ENCODE measurements around the gene ZNF14.

DNA sequence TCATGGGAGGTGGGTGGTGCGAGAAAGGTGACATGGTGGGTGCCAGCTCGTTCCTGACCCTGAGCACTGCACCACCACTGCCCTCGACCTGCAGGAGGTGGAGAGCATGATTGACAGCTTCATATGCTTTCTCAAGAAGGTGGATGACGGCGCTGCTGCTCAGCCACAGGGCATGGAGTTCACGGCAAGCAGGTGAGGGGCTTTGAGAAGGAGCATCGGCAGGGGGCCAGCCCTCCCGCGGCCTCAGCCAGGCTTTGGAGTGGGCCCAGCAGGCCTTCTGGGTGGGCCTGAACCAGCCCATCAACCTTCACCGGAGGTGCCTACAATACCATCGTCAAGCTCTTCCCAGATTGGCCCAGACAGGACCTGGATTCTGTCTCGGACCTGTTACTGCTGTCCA is 18.9 kb upstream of the ZNF14 start:
- TF ChIP-seq, protein P1, sequence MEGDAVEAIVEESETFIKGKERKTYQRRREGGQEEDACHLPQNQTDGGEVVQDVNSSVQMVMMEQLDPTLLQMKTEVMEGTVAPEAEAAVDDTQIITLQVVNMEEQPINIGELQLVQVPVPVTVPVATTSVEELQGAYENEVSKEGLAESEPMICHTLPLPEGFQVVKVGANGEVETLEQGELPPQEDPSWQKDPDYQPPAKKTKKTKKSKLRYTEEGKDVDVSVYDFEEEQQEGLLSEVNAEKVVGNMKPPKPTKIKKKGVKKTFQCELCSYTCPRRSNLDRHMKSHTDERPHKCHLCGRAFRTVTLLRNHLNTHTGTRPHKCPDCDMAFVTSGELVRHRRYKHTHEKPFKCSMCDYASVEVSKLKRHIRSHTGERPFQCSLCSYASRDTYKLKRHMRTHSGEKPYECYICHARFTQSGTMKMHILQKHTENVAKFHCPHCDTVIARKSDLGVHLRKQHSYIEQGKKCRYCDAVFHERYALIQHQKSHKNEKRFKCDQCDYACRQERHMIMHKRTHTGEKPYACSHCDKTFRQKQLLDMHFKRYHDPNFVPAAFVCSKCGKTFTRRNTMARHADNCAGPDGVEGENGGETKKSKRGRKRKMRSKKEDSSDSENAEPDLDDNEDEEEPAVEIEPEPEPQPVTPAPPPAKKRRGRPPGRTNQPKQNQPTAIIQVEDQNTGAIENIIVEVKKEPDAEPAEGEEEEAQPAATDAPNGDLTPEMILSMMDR (IDR thresholded peaks at IDR 0.05; ENCODE audit: extremely low read depth in 1 of 2, insufficient read depth in 1 of 2, low read depth in 1 of 2, low read length in 2 of 2) = no peak
- no peak for TF ChIP-seq POLR2A (IDR thresholded peaks at IDR 0.05; ENCODE audit: low read depth, low read length)
- TF ChIP-seq EZH2 (IDR thresholded peaks at IDR 0.05; ENCODE audit: borderline replicate concordance, low read depth, low read length, severe bottlenecking) = no peak
- no peak for TF ChIP-seq POLR2AphosphoS5 (IDR thresholded peaks at IDR 0.05; ENCODE audit: insufficient read depth, low read depth, low read length)
- TF ChIP-seq, protein P2, sequence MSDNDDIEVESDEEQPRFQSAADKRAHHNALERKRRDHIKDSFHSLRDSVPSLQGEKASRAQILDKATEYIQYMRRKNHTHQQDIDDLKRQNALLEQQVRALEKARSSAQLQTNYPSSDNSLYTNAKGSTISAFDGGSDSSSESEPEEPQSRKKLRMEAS (IDR thresholded peaks at IDR 0.05; ENCODE audit: insufficient read depth, insufficient read length) = no peak
- TF ChIP-seq FOS (IDR thresholded peaks at IDR 0.05; ENCODE audit: borderline replicate concordance, insufficient read depth, low read length) = no peak
- no peak for TF ChIP-seq JUN (IDR thresholded peaks at IDR 0.05; ENCODE audit: borderline replicate concordance, insufficient read depth, insufficient read length, low read depth)
